Activated CD8-positive, alpha-beta memory T cell treated with anti-CD3 and anti-CD28 coated beads, Interleukin-2, amount 50 U/mL, for 24 hours (primary cell): ENCODE results near the gene SMOC1.

Source experiments
- DNase-seq: peaks from one replicate; pipeline ENCODE4 v3.0.0-alpha.2; 2020; ENCODE audit errors: extremely low read depth

SMOC1 gene

GRCh38 chr14:69879175-69880043 is at the start of gene SMOC1:
SMOC1 (plus strand) TSS chr14:69879416; CDS start chr14:69879679, 263 bp downstream.
- no peak for DNase-seq

- no peak for DNase-seq
Measured at GRCh38 chr14:69838881-69839416, 40.3 kb upstream of the SMOC1 start.

- DNase-seq: no peak
Measured at GRCh38 chr14:69839661-69840060, 39.6 kb upstream of the SMOC1 start.

GRCh38 chr14:69841656-69842055 is 37.6 kb upstream of the SMOC1 start:
- DNase-seq: no peak

GRCh38 chr14:69842686-69843420 is 36.4 kb upstream of the SMOC1 start:
- no peak for DNase-seq

GRCh38 chr14:69844171-69844570 is 35.0 kb upstream of the SMOC1 start:
- no peak for DNase-seq

- DNase-seq: no peak
Measured at GRCh38 chr14:69845050-69845581, 34.1 kb upstream of the SMOC1 start.

GRCh38 chr14:69845787-69846186 is 33.4 kb upstream of the SMOC1 start:
- DNase-seq: no peak

GRCh38 chr14:69848156-69848555 is 31.1 kb upstream of the SMOC1 start:
- DNase-seq: no peak

- DNase-seq: no peak
Measured at GRCh38 chr14:69848903-69849391, 30.3 kb upstream of the SMOC1 start.

GRCh38 chr14:69850086-69850735 is 29.0 kb upstream of the SMOC1 start:
- DNase-seq: no peak

GRCh38 chr14:69850736-69851112 is 28.5 kb upstream of the SMOC1 start:
- DNase-seq: no peak

- no peak for DNase-seq
Measured at GRCh38 chr14:69852531-69853321, 26.5 kb upstream of the SMOC1 start.

GRCh38 chr14:69853774-69854173 is 25.4 kb upstream of the SMOC1 start:
- DNase-seq: no peak

GRCh38 chr14:69854598-69854997 is 24.6 kb upstream of the SMOC1 start:
- DNase-seq: no peak

GRCh38 chr14:69855180-69855832 is 23.9 kb upstream of the SMOC1 start:
- DNase-seq: no peak

GRCh38 chr14:69858801-69859200 is 20.4 kb upstream of the SMOC1 start:
- DNase-seq: no peak

GRCh38 chr14:69859591-69859990 is 19.6 kb upstream of the SMOC1 start:
- DNase-seq: no peak

GRCh38 chr14:69860221-69860620 is 19.0 kb upstream of the SMOC1 start:
- no peak for DNase-seq

GRCh38 chr14:69861025-69861569 is 18.1 kb upstream of the SMOC1 start:
- no peak for DNase-seq
